ENCODE measurements around the gene TNPO2. TPM values are rescaled to one million over a fixed set of nuclear protein-coding genes. Genes with fewer than 3 reads are reported as not detected.

Gene TNPO2
- total RNA-seq, 1 experiment from 2014 or later, result 105 TPM

DNA sequence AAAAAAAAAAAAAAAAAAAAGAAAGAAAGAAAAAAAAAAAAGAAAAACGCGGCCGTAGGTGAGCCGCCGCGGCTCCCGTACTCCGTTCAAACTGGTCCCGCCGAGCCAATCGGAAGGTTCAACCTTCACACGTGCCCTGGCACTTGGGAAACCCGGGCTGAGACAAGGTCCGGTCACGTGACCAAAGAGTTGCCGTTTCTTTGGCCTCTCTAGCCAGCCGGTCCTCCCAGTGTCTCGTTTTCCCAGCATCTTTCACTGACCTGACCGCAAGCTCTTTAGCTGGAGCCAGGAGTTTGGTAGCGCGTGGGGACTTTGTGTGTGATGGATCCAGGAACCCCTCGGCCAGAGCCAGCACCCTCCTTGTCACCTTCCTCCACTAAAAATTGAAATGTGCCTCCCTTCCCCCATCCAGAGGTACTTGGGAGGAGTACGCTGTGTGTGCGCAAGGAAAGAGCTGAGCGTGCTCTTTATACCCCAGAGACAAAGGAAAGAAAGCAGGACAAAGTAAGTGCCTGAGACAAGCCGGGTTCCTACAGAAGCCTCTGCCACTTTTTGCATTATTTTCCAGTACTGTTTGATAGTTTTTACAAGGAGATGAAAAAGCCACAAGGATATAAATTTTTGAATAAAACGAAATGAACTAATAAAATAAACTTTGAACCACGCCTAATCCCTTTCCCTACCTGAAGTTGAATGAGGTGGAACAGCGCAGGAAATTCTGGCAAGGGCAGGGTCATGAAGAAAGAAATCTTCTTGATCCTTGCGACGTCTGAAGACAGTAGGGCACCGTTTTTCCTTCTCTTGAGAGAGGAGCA, 959 bp downstream of the TNPO2 start (continued):
- no peak for TF ChIP-seq GABPB1 (CRISPR knock-in tag; IDR thresholded peaks at IDR 0.05)
- TF ChIP-seq ZNF232 (CRISPR knock-in tag; IDR thresholded peaks at IDR 0.05), result no peak
- no peak for TF ChIP-seq PRRX2 (CRISPR knock-in tag; IDR thresholded peaks at IDR 0.05)
- TF ChIP-seq ZNF423 (CRISPR knock-in tag; IDR thresholded peaks at IDR 0.05), result no peak
- TF ChIP-seq, protein P1, sequence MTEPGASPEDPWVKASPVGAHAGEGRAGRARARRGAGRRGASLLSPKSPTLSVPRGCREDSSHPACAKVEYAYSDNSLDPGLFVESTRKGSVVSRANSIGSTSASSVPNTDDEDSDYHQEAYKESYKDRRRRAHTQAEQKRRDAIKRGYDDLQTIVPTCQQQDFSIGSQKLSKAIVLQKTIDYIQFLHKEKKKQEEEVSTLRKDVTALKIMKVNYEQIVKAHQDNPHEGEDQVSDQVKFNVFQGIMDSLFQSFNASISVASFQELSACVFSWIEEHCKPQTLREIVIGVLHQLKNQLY (CRISPR knock-in tag; IDR thresholded peaks at IDR 0.05), result no peak
- no peak for TF ChIP-seq SOX15 (CRISPR knock-in tag; IDR thresholded peaks at IDR 0.05)
- no peak for TF ChIP-seq JUN (CRISPR knock-in tag; IDR thresholded peaks at IDR 0.05)
- TF ChIP-seq, protein P2, sequence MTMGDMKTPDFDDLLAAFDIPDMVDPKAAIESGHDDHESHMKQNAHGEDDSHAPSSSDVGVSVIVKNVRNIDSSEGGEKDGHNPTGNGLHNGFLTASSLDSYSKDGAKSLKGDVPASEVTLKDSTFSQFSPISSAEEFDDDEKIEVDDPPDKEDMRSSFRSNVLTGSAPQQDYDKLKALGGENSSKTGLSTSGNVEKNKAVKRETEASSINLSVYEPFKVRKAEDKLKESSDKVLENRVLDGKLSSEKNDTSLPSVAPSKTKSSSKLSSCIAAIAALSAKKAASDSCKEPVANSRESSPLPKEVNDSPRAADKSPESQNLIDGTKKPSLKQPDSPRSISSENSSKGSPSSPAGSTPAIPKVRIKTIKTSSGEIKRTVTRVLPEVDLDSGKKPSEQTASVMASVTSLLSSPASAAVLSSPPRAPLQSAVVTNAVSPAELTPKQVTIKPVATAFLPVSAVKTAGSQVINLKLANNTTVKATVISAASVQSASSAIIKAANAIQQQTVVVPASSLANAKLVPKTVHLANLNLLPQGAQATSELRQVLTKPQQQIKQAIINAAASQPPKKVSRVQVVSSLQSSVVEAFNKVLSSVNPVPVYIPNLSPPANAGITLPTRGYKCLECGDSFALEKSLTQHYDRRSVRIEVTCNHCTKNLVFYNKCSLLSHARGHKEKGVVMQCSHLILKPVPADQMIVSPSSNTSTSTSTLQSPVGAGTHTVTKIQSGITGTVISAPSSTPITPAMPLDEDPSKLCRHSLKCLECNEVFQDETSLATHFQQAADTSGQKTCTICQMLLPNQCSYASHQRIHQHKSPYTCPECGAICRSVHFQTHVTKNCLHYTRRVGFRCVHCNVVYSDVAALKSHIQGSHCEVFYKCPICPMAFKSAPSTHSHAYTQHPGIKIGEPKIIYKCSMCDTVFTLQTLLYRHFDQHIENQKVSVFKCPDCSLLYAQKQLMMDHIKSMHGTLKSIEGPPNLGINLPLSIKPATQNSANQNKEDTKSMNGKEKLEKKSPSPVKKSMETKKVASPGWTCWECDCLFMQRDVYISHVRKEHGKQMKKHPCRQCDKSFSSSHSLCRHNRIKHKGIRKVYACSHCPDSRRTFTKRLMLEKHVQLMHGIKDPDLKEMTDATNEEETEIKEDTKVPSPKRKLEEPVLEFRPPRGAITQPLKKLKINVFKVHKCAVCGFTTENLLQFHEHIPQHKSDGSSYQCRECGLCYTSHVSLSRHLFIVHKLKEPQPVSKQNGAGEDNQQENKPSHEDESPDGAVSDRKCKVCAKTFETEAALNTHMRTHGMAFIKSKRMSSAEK (CRISPR knock-in tag; IDR thresholded peaks at IDR 0.05; ENCODE audit: borderline replicate concordance), result no peak
- TF ChIP-seq EMX1 (CRISPR knock-in tag; IDR thresholded peaks at IDR 0.05), result no peak
- TF ChIP-seq, protein P3, sequence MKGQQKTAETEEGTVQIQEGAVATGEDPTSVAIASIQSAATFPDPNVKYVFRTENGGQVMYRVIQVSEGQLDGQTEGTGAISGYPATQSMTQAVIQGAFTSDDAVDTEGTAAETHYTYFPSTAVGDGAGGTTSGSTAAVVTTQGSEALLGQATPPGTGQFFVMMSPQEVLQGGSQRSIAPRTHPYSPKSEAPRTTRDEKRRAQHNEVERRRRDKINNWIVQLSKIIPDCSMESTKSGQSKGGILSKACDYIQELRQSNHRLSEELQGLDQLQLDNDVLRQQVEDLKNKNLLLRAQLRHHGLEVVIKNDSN (CRISPR knock-in tag; IDR thresholded peaks at IDR 0.05), result peak; percentile 98
- TF ChIP-seq JAZF1 (CRISPR knock-in tag; IDR thresholded peaks at IDR 0.05), result no peak
- TF ChIP-seq, protein P4, sequence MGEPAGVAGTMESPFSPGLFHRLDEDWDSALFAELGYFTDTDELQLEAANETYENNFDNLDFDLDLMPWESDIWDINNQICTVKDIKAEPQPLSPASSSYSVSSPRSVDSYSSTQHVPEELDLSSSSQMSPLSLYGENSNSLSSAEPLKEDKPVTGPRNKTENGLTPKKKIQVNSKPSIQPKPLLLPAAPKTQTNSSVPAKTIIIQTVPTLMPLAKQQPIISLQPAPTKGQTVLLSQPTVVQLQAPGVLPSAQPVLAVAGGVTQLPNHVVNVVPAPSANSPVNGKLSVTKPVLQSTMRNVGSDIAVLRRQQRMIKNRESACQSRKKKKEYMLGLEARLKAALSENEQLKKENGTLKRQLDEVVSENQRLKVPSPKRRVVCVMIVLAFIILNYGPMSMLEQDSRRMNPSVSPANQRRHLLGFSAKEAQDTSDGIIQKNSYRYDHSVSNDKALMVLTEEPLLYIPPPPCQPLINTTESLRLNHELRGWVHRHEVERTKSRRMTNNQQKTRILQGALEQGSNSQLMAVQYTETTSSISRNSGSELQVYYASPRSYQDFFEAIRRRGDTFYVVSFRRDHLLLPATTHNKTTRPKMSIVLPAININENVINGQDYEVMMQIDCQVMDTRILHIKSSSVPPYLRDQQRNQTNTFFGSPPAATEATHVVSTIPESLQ (CRISPR knock-in tag; IDR thresholded peaks at IDR 0.05), result no peak
- TF ChIP-seq KAT7 (CRISPR knock-in tag; IDR thresholded peaks at IDR 0.05; ENCODE audit: borderline replicate concordance), result no peak
- TF ChIP-seq, protein P5, sequence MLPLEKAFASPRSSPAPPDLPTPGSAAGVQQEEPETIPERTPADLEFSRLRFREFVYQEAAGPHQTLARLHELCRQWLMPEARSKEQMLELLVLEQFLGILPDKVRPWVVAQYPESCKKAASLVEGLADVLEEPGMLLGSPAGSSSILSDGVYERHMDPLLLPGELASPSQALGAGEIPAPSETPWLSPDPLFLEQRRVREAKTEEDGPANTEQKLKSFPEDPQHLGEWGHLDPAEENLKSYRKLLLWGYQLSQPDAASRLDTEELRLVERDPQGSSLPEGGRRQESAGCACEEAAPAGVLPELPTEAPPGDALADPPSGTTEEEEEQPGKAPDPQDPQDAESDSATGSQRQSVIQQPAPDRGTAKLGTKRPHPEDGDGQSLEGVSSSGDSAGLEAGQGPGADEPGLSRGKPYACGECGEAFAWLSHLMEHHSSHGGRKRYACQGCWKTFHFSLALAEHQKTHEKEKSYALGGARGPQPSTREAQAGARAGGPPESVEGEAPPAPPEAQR (CRISPR knock-in tag; IDR thresholded peaks at IDR 0.05), result no peak
- no peak for TF ChIP-seq CREM (CRISPR knock-in tag; IDR thresholded peaks at IDR 0.05)
- TF ChIP-seq, protein P6, sequence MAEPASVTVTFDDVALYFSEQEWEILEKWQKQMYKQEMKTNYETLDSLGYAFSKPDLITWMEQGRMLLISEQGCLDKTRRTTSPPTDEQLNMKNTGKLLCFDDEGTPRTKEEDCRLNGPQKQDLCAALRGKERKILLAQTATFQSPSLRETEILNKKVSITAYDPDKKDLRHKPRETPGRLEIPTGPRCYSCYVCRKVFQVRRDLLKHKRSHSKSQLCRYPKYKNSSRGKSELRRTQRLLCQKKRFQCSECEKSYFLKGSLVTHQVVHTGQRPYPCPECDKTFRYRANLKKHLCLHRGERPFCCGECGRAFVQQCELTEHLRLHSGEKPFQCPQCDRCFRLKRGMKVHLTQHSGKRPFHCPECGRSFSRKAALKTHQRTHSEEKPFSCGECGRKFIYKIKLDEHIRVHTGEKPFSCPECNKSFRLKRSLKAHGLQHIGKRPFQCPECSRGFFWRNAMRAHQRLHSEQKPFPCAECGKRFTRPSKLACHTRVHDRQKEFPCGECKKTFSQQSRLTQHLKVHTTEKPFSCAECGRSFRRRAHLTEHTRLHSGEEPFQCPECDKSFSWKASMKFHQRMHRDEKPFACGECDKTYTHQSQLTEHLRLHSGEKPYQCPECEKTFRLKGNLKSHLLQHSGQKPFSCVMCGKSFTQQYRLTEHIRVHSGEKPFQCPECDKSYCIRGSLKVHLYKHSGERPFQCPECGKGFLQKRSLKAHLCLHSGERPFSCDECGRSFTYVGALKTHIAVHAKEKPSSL (CRISPR knock-in tag; conservative IDR thresholded peaks at IDR 0.05), result no peak
- TF ChIP-seq ESRRA (CRISPR knock-in tag; IDR thresholded peaks at IDR 0.05; ENCODE audit: borderline replicate concordance), result no peak
- TF ChIP-seq FOXJ3 (CRISPR knock-in tag; IDR thresholded peaks at IDR 0.05; ENCODE audit: borderline replicate concordance), result no peak
- TF ChIP-seq, protein P7, sequence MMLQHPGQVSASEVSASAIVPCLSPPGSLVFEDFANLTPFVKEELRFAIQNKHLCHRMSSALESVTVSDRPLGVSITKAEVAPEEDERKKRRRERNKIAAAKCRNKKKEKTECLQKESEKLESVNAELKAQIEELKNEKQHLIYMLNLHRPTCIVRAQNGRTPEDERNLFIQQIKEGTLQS (CRISPR knock-in tag; conservative IDR thresholded peaks at IDR 0.05), result no peak
- no peak for TF ChIP-seq ATF1 (CRISPR knock-in tag; IDR thresholded peaks at IDR 0.05)
- TF ChIP-seq ZNF138 (CRISPR knock-in tag; conservative IDR thresholded peaks at IDR 0.05), result no peak
- TF ChIP-seq, protein P8, sequence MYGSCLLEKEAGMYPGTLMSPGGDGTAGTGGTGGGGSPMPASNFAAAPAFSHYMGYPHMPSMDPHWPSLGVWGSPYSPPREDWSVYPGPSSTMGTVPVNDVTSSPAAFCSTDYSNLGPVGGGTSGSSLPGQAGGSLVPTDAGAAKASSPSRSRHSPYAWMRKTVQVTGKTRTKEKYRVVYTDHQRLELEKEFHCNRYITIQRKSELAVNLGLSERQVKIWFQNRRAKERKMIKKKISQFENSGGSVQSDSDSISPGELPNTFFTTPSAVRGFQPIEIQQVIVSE (CRISPR knock-in tag; IDR thresholded peaks at IDR 0.05; ENCODE audit: borderline replicate concordance), result no peak
- TF ChIP-seq, protein P9, sequence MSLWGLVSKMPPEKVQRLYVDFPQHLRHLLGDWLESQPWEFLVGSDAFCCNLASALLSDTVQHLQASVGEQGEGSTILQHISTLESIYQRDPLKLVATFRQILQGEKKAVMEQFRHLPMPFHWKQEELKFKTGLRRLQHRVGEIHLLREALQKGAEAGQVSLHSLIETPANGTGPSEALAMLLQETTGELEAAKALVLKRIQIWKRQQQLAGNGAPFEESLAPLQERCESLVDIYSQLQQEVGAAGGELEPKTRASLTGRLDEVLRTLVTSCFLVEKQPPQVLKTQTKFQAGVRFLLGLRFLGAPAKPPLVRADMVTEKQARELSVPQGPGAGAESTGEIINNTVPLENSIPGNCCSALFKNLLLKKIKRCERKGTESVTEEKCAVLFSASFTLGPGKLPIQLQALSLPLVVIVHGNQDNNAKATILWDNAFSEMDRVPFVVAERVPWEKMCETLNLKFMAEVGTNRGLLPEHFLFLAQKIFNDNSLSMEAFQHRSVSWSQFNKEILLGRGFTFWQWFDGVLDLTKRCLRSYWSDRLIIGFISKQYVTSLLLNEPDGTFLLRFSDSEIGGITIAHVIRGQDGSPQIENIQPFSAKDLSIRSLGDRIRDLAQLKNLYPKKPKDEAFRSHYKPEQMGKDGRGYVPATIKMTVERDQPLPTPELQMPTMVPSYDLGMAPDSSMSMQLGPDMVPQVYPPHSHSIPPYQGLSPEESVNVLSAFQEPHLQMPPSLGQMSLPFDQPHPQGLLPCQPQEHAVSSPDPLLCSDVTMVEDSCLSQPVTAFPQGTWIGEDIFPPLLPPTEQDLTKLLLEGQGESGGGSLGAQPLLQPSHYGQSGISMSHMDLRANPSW (CRISPR knock-in tag; conservative IDR thresholded peaks at IDR 0.05; ENCODE audit: low read depth), result no peak

All from WTC11 (cell line).